BLaER1 (cell line): ENCODE measurements around the gene SBNO1.
"Not testable (repeated sequence)": the region's sequence is repeated elsewhere in the genome, so short reads cannot be mapped to it uniquely, and the experiment has no call there.

ENCODE experiments used
- H3K27ac ChIP-seq: shearing (Covaris generic); formaldehyde crosslinking; 2 replicates; pipeline ENCODE4 v1.8.1; 2022
- H3K27me3 ChIP-seq: shearing (Covaris generic); formaldehyde crosslinking; 2 replicates; pipeline ENCODE4 v1.8.1; 2022
- H3K36me3 ChIP-seq: shearing (Covaris generic); formaldehyde crosslinking; 2 replicates; pipeline ENCODE4 v1.8.1; 2022
- H3K4me1 ChIP-seq: shearing (Covaris generic); formaldehyde crosslinking; 2 replicates; pipeline ENCODE4 v1.8.1; 2022
- H3K4me2 ChIP-seq: shearing (Covaris generic); formaldehyde crosslinking; 2 replicates; pipeline ENCODE4 v1.8.1; 2022
- H3K4me3 ChIP-seq: shearing (Covaris generic); formaldehyde crosslinking; 2 replicates; pipeline ENCODE4 v1.8.1; 2022
- H3K9ac ChIP-seq: shearing (Covaris generic); formaldehyde crosslinking; 2 replicates; pipeline ENCODE4 v1.8.1; 2022
- H3K9me3 ChIP-seq: shearing (Covaris generic); formaldehyde crosslinking; 2 replicates; pipeline ENCODE4 v1.8.1; 2022
- H4K20me1 ChIP-seq: shearing (Covaris generic); formaldehyde crosslinking; 2 replicates; pipeline ENCODE4 v1.8.1; 2022
- Cebpa-rat ChIP-seq: shearing (Covaris generic); IDR thresholded peaks from 2 replicates; pipeline ENCODE4 v1.8.1; 2022

The SBNO1 gene

GRCh38 chr12:123389560-123390351 lies 25.1 kb upstream of the SBNO1 start:
- H4K20me1 ChIP-seq = peaks cover 56% of the 10 kb centered on the region
- H3K27ac ChIP-seq = peak overlapping the region; percentile 85
- no peaks in the 10 kb centered on the region for H3K27me3 ChIP-seq
- peaks cover 43% of the 10 kb centered on the region for H3K36me3 ChIP-seq
- H3K4me2 ChIP-seq = peak overlapping the region; percentile 88
- H3K9me3 ChIP-seq = no peaks in the 10 kb centered on the region
- TF ChIP-seq Cebpa-rat = no peak
- H3K9ac ChIP-seq = peak overlapping the region; percentile 91
- peaks cover 43% of the 10 kb centered on the region for H3K4me1 ChIP-seq
- H3K4me3 ChIP-seq = peak overlapping the region; percentile 82

- peak overlapping the region; percentile 91 for H3K9ac ChIP-seq
- no peaks in the 10 kb centered on the region for H3K27me3 ChIP-seq
- peaks cover 46% of the 10 kb centered on the region for H3K4me1 ChIP-seq
- peak overlapping the region; percentile 85 for H3K27ac ChIP-seq
- no peak for TF ChIP-seq Cebpa-rat
- H3K4me3 ChIP-seq = peak overlapping the region; percentile 82
- H4K20me1 ChIP-seq = peaks cover 49% of the 10 kb centered on the region
- peaks cover 36% of the 10 kb centered on the region for H3K36me3 ChIP-seq
- no peaks in the 10 kb centered on the region for H3K9me3 ChIP-seq
- H3K4me2 ChIP-seq = peak overlapping the region; percentile 88
Observed at GRCh38 chr12:123388951-123389559, 24.4 kb upstream of the SBNO1 start.

- no peak for TF ChIP-seq Cebpa-rat
- peaks cover 42% of the 10 kb centered on the region for H4K20me1 ChIP-seq
- no peaks in the 10 kb centered on the region for H3K27me3 ChIP-seq
- peak overlapping the region; percentile 88 for H3K4me2 ChIP-seq
- no peaks in the 10 kb centered on the region for H3K9me3 ChIP-seq
- H3K9ac ChIP-seq = peak overlapping the region; percentile 91
- H3K36me3 ChIP-seq = peaks cover 29% of the 10 kb centered on the region
- peak overlapping the region; percentile 82 for H3K4me3 ChIP-seq
- H3K4me1 ChIP-seq = peaks cover 48% of the 10 kb centered on the region
- H3K27ac ChIP-seq = peak overlapping the region; percentile 85
Observed at GRCh38 chr12:123388177-123388950, 23.7 kb upstream of the SBNO1 start.

GRCh38 chr12:123387508-123388176 lies 23.0 kb upstream of the SBNO1 start:
- H3K36me3 ChIP-seq = peaks cover 22% of the 10 kb centered on the region
- peaks cover 37% of the 10 kb centered on the region for H4K20me1 ChIP-seq
- peak overlapping the region; percentile 80 for H3K9ac ChIP-seq
- H3K9me3 ChIP-seq = no peaks in the 10 kb centered on the region
- H3K27ac ChIP-seq = peak overlapping the region; percentile 57
- H3K27me3 ChIP-seq = no peaks in the 10 kb centered on the region
- peaks cover 51% of the 10 kb centered on the region for H3K4me1 ChIP-seq
- H3K4me3 ChIP-seq = peak overlapping the region; percentile 82
- peak overlapping the region; percentile 88 for H3K4me2 ChIP-seq
- TF ChIP-seq Cebpa-rat = no peak

- not testable (repeated sequence) for H3K27me3 ChIP-seq, H3K4me3 ChIP-seq, H3K27ac ChIP-seq, H3K9ac ChIP-seq, H3K9me3 ChIP-seq, H3K36me3 ChIP-seq
- Histone ChIP-seq H3K4me2 (peak overlapping the region; percentile 100; the same call in 1 of the 2 replicates), H4K20me1 (peaks cover 17% of the 10 kb centered on the region), H3K4me1 (peaks cover 45% of the 10 kb centered on the region)
Observed at GRCh38 chr12:123385536-123385935, 20.9 kb upstream of the SBNO1 start.

- Histone ChIP-seq H3K27me3 (no peaks in the 10 kb centered on the region), H3K4me1 (peaks cover 39% of the 10 kb centered on the region), H4K20me1 (peaks cover 12% of the 10 kb centered on the region), H3K9me3 (no peaks in the 10 kb centered on the region), H3K36me3 (no peaks in the 10 kb centered on the region), H3K4me3 (peak overlapping the region; percentile 85), H3K9ac (peak overlapping the region; percentile 81), H3K27ac (peak overlapping the region; percentile 68; the same call in 1 of the 2 replicates), H3K4me2 (peak overlapping the region; percentile 100)
- TF ChIP-seq Cebpa-rat = no peak
Observed at GRCh38 chr12:123384994-123385376, 20.3 kb upstream of the SBNO1 start.

GRCh38 chr12:123384318-123384993 lies 19.8 kb upstream of the SBNO1 start:
- H3K4me2 ChIP-seq = peak overlapping the region; percentile 100

GRCh38 chr12:123382684-123383083 lies 18.0 kb upstream of the SBNO1 start:
- TF ChIP-seq Cebpa-rat = no peak
- no peak overlapping the region for H3K27ac ChIP-seq
- no peak overlapping the region for H3K4me2 ChIP-seq
- peaks cover 29% of the 10 kb centered on the region for H3K4me1 ChIP-seq
- no peaks in the 10 kb centered on the region for H3K36me3 ChIP-seq
- no peak overlapping the region for H3K9ac ChIP-seq
- no peaks in the 10 kb centered on the region for H3K27me3 ChIP-seq
- H3K9me3 ChIP-seq = no peaks in the 10 kb centered on the region
- peaks cover 3% of the 10 kb centered on the region; the same call in 1 of the 2 replicates for H4K20me1 ChIP-seq
- H3K4me3 ChIP-seq = no peak overlapping the region

More at GRCh38 chr12:123384318-123384993, 19.8 kb upstream of the SBNO1 start:
- peak overlapping the region; percentile 68 for H3K27ac ChIP-seq
- no peaks in the 10 kb centered on the region for H3K9me3 ChIP-seq
- no peak for TF ChIP-seq Cebpa-rat
- peaks cover 7% of the 10 kb centered on the region; the same call in 1 of the 2 replicates for H4K20me1 ChIP-seq
- H3K9ac ChIP-seq = peak overlapping the region; percentile 81
- peak overlapping the region; percentile 85 for H3K4me3 ChIP-seq
- H3K36me3 ChIP-seq = no peaks in the 10 kb centered on the region
- no peaks in the 10 kb centered on the region for H3K27me3 ChIP-seq
- H3K4me1 ChIP-seq = peaks cover 35% of the 10 kb centered on the region

- no peaks in the 10 kb centered on the region for H3K36me3 ChIP-seq
- no peaks in the 10 kb centered on the region for H3K9me3 ChIP-seq
- H3K27ac ChIP-seq = no peak overlapping the region
- no peaks in the 10 kb centered on the region for H3K27me3 ChIP-seq
- no peaks in the 10 kb centered on the region for H4K20me1 ChIP-seq
- no peak overlapping the region for H3K4me3 ChIP-seq
- no peak for TF ChIP-seq Cebpa-rat
- no peak overlapping the region for H3K4me2 ChIP-seq
- H3K9ac ChIP-seq = no peak overlapping the region
- H3K4me1 ChIP-seq = 0 out of 2 replicates have a peak, but pooled peaks cover 5% of the 10 kb centered on the region
Observed at GRCh38 chr12:123379391-123379790, 14.7 kb upstream of the SBNO1 start.

GRCh38 chr12:123372415-123372814 lies 7.8 kb upstream of the SBNO1 start:
- not testable (repeated sequence) for H4K20me1 ChIP-seq, H3K9me3 ChIP-seq, H3K4me3 ChIP-seq, H3K36me3 ChIP-seq, H3K4me2 ChIP-seq, H3K27me3 ChIP-seq, H3K4me1 ChIP-seq, H3K9ac ChIP-seq, H3K27ac ChIP-seq

- H3K4me3 ChIP-seq, H3K9me3 ChIP-seq, H3K4me2 ChIP-seq, H3K4me1 ChIP-seq, H3K36me3 ChIP-seq, H3K27me3 ChIP-seq, H4K20me1 ChIP-seq, H3K27ac ChIP-seq, H3K9ac ChIP-seq: not testable (repeated sequence)
Observed at GRCh38 chr12:123371667-123372368, 7.2 kb upstream of the SBNO1 start.
